ENCODE results near the gene DLGAP1. TPM values are rescaled to one million over a fixed set of nuclear protein-coding genes. Genes with fewer than 3 reads are reported as not detected.

The DLGAP1 gene
- total and polyA plus RNA-seq, 9 donors, result 2.0 to 42.7 (median 3.8) TPM

GRCh38 chr18:4020026-4020425, 435.1 kb downstream of the DLGAP1 start:
- no peaks in the 10 kb centered on the region for H3K36me3 ChIP-seq
- no peaks in the 10 kb centered on the region for H3K27me3 ChIP-seq
- H3K4me3 ChIP-seq, result no peak overlapping the region
- WGBS, 3 donors, result 78 to 85% (median 80%) methylated on average over 5 of the region's 5 CpGs
- H3K27ac ChIP-seq, result no peak overlapping the region
- DNase-seq, result no peak
- intact Hi-C loops (cut with DNase I), result no loop called here
- H3K9me3 ChIP-seq, result no peaks in the 10 kb centered on the region
- H3K4me1 ChIP-seq (ENCODE audit: insufficient read depth), result no peaks in the 10 kb centered on the region
- TF ChIP-seq POLR2A (IDR thresholded peaks at IDR 0.05) (no peak), EP300 (IDR thresholded peaks at IDR 0.05) (no peak)

GRCh38 chr18:4017480-4017879, 437.6 kb downstream of the DLGAP1 start:
- Histone ChIP-seq H3K4me1 (ENCODE audit: insufficient read depth) (no peaks in the 10 kb centered on the region), H3K9me3 (no peaks in the 10 kb centered on the region), H3K4me3 (no peak overlapping the region), H3K36me3 (no peaks in the 10 kb centered on the region), H3K27ac (no peak overlapping the region), H3K27me3 (no peaks in the 10 kb centered on the region)
- WGBS, 3 donors, result 63 to 65% (median 63%) methylated on average over 3 of the region's 3 CpGs
- intact Hi-C loops (cut with DNase I), result no loop called here
- TF ChIP-seq, protein P1, sequence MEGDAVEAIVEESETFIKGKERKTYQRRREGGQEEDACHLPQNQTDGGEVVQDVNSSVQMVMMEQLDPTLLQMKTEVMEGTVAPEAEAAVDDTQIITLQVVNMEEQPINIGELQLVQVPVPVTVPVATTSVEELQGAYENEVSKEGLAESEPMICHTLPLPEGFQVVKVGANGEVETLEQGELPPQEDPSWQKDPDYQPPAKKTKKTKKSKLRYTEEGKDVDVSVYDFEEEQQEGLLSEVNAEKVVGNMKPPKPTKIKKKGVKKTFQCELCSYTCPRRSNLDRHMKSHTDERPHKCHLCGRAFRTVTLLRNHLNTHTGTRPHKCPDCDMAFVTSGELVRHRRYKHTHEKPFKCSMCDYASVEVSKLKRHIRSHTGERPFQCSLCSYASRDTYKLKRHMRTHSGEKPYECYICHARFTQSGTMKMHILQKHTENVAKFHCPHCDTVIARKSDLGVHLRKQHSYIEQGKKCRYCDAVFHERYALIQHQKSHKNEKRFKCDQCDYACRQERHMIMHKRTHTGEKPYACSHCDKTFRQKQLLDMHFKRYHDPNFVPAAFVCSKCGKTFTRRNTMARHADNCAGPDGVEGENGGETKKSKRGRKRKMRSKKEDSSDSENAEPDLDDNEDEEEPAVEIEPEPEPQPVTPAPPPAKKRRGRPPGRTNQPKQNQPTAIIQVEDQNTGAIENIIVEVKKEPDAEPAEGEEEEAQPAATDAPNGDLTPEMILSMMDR (IDR thresholded peaks at IDR 0.05), result no peak
- no peak for TF ChIP-seq EP300 (IDR thresholded peaks at IDR 0.05)
- TF ChIP-seq POLR2A (IDR thresholded peaks at IDR 0.05), result no peak
- DNase-seq, result no peak

GRCh38 chr18:4016391-4017049, 438.6 kb downstream of the DLGAP1 start:
- 83 to 89% (median 89%) methylated on average over 4 of the region's 4 CpGs for WGBS, 3 donors
- H3K4me1 ChIP-seq (ENCODE audit: insufficient read depth), result no peaks in the 10 kb centered on the region
- no peak for DNase-seq
- no peaks in the 10 kb centered on the region for H3K9me3 ChIP-seq
- H3K27me3 ChIP-seq, result no peaks in the 10 kb centered on the region
- H3K36me3 ChIP-seq, result no peaks in the 10 kb centered on the region
- intact Hi-C loops (cut with DNase I), result no loop called here
- no peak overlapping the region for H3K4me3 ChIP-seq
- TF ChIP-seq EP300 (IDR thresholded peaks at IDR 0.05), result no peak
- TF ChIP-seq POLR2A (IDR thresholded peaks at IDR 0.05), result no peak
- TF ChIP-seq, protein P1 (IDR thresholded peaks at IDR 0.05), result no peak
- no peak overlapping the region for H3K27ac ChIP-seq

DNA sequence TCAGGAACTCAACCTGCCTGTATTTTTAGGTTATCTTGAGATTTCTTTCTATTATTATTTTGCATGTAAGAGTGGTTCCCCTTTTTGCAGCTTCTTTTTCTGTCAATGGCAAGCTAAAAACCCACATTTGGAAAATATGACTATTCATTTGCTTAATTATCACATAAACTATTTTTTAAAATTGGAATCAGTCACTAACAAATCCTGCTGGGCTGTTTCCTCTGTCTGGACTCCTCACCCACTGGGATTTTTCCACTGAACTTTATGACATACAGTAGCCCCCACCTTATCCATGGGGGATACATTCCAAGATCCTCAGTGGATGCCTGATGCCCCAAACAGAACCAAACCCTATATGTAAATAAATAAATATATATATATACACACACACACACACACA, 447.3 kb downstream of the DLGAP1 start:
- no peak overlapping the region for H3K4me3 ChIP-seq
- H3K36me3 ChIP-seq, result no peaks in the 10 kb centered on the region
- intact Hi-C loops (cut with DNase I), result loop anchor here in 1 of 4 donors (10.0 kb wide), 1 partner anchor 723 kb away; no protein-coding TSS in a partner anchor
- no peak overlapping the region for H3K27ac ChIP-seq
- no peaks in the 10 kb centered on the region for H3K9me3 ChIP-seq
- DNase-seq, result no peak
- TF ChIP-seq, protein P1 (IDR thresholded peaks at IDR 0.05), result no peak
- TF ChIP-seq POLR2A (IDR thresholded peaks at IDR 0.05) (no peak), EP300 (IDR thresholded peaks at IDR 0.05) (no peak)
- no peaks in the 10 kb centered on the region for H3K4me1 ChIP-seq (ENCODE audit: insufficient read depth)
- no peaks in the 10 kb centered on the region for H3K27me3 ChIP-seq

DNA sequence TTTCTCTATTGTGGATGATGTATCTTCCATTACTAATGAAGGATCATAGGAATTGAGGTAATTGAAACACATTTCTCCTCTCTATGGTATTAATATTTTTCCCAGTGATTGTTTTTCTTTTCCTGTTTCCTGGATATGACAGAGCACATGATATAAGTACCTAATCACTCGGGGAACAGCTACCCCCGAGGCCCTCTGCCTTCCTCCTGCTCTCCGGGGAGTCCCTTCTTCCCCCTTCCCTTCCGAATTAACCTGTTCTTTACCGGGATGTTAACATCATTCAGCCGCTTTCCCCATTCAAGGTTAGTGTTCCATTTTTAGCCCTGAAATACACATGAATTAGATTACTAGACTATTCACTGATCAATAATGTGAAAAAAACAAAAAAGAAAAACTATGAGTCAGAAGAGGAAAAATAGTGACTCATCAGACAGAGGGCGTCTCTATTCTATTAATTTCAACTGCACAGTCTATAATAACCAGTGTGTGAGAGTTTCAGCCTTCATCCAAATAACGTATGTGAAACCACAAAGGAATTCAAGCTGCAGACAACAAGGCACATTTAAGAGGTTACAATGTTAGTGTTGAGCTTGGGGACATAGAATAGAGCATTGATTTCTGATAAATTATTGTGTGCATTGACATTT, 450.8 kb downstream of the DLGAP1 start:
- Histone ChIP-seq H3K4me1 (ENCODE audit: insufficient read depth) (no peaks in the 10 kb centered on the region), H3K27ac (no peak overlapping the region), H3K27me3 (no peaks in the 10 kb centered on the region), H3K4me3 (no peak overlapping the region), H3K36me3 (no peaks in the 10 kb centered on the region), H3K9me3 (no peaks in the 10 kb centered on the region)
- 50 to 53% (median 51%) methylated on average over 8 of the region's 8 CpGs for WGBS, 3 donors
- intact Hi-C loops (cut with DNase I), result loop anchor here in 1 of 4 donors (10.0 kb wide), 1 partner anchor 720 kb away; no protein-coding TSS in a partner anchor
- no peak for DNase-seq
- TF ChIP-seq EP300 (IDR thresholded peaks at IDR 0.05) (no peak), POLR2A (IDR thresholded peaks at IDR 0.05) (no peak)
- TF ChIP-seq, protein P1 (IDR thresholded peaks at IDR 0.05), result no peak
